Stimulated activated naive CD8-positive, alpha-beta T cell treated with anti-CD3 and anti-CD28 coated beads, Interleukin-15, Interleukin-2, amounts not matched to agents 100 ng/mL and 50 ng/mL, for 24 hours (primary cell): Measurements from ENCODE around the gene LMF1.
"Not testable (repeated sequence)": the region's sequence is repeated elsewhere in the genome, so short reads cannot be mapped to it uniquely, and the experiment has no call there.

Experiments
- H3K27ac Mint-ChIP-seq: one replicate; pipeline ENCODE4 v1.8.0; 2021; ENCODE audit warnings: mild to moderate bottlenecking, mixed read lengths
- H3K27me3 Mint-ChIP-seq: one replicate; pipeline ENCODE4 v1.8.0; 2021; ENCODE audit warnings: mixed read lengths
- H3K36me3 Mint-ChIP-seq: one replicate; pipeline ENCODE4 v1.8.0; 2021; ENCODE audit warnings: low read depth, mixed read lengths
- H3K4me1 Mint-ChIP-seq: one replicate; pipeline ENCODE4 v1.8.0; 2021; ENCODE audit warnings: low read depth, mixed read lengths
- H3K4me3 Mint-ChIP-seq: one replicate; pipeline ENCODE4 v1.8.0; 2021; ENCODE audit warnings: mild to moderate bottlenecking, mixed read lengths
- H3K9me3 Mint-ChIP-seq: one replicate; pipeline ENCODE4 v1.8.0; 2021; ENCODE audit warnings: mixed read lengths

The LMF1 gene

GRCh38 chr16:893360-893759 is 77.4 kb downstream of the LMF1 start:
- H3K27ac Mint-ChIP-seq = no peak overlapping the region
- H3K36me3 Mint-ChIP-seq = no peaks in the 10 kb centered on the region
- H3K9me3 Mint-ChIP-seq = no peaks in the 10 kb centered on the region
- H3K4me1 Mint-ChIP-seq = no peaks in the 10 kb centered on the region
- H3K4me3 Mint-ChIP-seq = no peak overlapping the region
- H3K27me3 Mint-ChIP-seq = no peaks in the 10 kb centered on the region

DNA sequence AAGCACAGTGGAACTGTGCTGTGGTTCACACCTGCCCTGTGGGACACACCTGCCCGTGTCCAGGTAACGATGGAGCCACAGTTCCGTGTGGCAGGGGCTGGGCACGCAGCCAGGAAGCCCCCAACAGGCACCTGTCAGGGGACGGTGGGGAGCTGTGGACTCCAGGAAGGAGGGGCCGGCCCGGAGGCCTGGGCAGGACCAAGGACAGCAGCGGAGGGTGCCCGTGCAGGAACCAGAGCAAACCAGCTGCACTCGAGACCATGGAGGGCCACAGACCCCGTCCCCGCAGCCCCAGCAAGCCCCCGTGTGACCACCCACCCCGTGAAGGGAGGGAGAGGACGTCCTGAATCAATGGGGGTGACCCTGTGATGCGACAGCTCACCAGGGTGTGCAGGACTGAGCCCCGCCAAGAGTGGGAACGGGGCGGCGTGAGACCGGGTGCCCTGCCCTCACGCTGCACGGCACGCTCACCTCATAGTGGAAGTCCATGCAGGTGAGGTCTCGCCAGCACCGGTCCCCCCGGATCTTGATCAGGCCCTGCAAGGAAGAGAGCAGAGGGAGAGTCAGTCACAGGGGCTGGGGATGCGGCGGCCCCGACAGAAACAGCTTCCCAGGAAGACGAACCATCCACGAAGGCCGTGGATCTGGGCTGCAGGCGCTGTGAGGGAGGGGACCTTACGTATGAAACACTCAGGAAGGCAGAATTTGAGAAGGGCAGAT is 78.1 kb downstream of the LMF1 start:
- Mint-ChIP-seq H3K4me1 (no peaks in the 10 kb centered on the region), H3K4me3 (no peak overlapping the region), H3K36me3 (no peaks in the 10 kb centered on the region), H3K27ac (no peak overlapping the region), H3K9me3 (no peaks in the 10 kb centered on the region), H3K27me3 (no peaks in the 10 kb centered on the region)

DNA sequence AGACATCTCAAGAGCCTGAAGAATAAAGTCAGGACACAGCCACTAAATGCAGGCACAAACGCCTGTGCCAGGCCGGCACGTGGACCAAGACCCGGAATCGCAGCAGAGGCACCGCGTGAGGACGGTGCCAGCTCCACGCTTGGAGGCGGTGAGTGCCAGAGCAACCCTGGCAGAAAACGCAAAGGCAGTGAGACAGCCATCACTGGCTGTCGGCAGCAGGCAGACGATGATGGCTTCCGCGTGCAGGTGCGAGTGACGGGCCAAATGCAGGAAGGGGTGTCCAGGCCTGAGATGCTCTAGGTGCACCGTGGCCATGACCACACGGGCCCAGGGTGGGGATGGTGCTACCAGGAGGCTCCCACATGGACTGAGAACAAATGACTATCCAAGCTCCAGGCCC is 78.8 kb downstream of the LMF1 start:
- no peaks in the 10 kb centered on the region for H3K4me1 Mint-ChIP-seq
- H3K9me3 Mint-ChIP-seq = no peaks in the 10 kb centered on the region
- no peak overlapping the region for H3K4me3 Mint-ChIP-seq
- H3K27me3 Mint-ChIP-seq = no peaks in the 10 kb centered on the region
- H3K36me3 Mint-ChIP-seq = no peaks in the 10 kb centered on the region
- H3K27ac Mint-ChIP-seq = no peak overlapping the region

DNA sequence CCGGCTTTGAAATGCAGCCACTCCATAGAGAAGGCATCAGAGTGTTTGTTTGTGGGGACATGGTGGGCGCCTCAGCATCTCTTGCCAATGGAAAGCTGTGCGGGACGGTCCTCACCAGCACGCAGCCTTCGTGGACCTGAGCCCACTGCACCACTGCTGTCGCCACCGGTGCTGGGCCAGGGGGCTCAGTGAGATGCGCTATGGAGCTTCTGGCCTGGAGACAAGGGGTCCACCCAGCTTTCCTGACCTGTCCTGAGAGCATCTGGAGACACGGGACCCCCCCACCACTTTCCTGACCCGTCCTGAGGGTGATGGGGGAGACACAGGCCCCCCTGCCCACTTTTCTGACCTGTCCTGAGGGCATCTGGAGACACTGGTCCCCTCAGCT is 79.4 kb downstream of the LMF1 start:
- no peaks in the 10 kb centered on the region for H3K4me1 Mint-ChIP-seq
- H3K9me3 Mint-ChIP-seq = no peaks in the 10 kb centered on the region
- no peak overlapping the region for H3K27ac Mint-ChIP-seq
- no peak overlapping the region for H3K4me3 Mint-ChIP-seq
- H3K27me3 Mint-ChIP-seq = no peaks in the 10 kb centered on the region
- H3K36me3 Mint-ChIP-seq = no peaks in the 10 kb centered on the region

DNA sequence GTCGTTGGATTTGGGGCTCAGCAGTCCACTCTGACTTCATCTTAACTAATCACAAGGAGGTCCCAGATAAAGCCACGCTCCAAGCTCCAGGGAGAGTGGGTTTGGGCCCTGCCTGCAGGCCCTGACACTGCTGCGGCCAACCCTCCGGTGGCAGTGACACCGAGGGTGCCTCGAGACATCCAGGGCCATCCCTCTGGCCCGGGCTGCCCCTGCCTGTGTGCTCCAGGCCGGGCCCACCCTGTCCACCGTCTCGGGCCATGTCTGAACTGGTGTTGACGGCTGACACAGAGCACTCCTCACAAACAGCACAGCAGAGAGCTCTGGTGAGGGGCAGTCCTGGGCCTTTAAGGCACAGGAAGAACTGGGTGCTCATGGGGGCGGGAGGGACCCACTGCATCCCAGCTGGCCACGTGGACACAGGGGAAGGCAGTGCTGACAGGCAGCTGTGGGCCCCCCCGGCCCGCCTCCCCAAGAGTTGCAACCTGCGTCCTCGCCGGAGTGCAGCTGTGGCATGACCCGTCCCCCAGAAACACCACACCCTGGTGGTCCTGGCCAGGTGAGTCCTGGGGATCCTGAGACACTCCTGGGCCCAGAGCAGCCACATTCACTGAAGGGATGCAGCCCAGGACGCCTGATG is 80.0 kb downstream of the LMF1 start:
- Mint-ChIP-seq H3K4me1 (no peaks in the 10 kb centered on the region), H3K36me3 (no peaks in the 10 kb centered on the region), H3K9me3 (no peaks in the 10 kb centered on the region), H3K4me3 (no peak overlapping the region), H3K27me3 (no peaks in the 10 kb centered on the region), H3K27ac (no peak overlapping the region)

DNA sequence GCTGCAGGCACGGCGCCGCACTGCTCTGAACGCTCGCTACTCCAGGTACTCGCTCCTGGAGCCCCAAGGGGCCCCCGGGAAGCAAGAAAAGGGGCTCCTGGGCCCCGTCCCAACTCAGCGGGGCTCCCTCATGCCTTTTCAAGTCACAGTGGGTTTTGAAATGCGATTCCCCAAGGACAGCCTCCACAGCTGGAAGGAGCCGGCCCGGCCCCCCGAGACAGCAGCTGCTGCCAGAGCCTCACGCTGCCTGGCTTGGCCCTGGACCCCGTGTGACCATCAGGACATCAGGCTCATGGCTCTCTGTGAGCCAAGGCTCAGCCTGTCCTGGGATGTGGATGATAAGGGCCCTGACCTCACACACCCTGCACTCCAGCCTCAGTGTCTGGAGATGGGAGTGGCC is 80.6 kb downstream of the LMF1 start:
- Mint-ChIP-seq H3K4me3 (no peak overlapping the region), H3K36me3 (no peaks in the 10 kb centered on the region), H3K9me3 (no peaks in the 10 kb centered on the region), H3K27ac (no peak overlapping the region), H3K4me1 (no peaks in the 10 kb centered on the region), H3K27me3 (no peaks in the 10 kb centered on the region)

DNA sequence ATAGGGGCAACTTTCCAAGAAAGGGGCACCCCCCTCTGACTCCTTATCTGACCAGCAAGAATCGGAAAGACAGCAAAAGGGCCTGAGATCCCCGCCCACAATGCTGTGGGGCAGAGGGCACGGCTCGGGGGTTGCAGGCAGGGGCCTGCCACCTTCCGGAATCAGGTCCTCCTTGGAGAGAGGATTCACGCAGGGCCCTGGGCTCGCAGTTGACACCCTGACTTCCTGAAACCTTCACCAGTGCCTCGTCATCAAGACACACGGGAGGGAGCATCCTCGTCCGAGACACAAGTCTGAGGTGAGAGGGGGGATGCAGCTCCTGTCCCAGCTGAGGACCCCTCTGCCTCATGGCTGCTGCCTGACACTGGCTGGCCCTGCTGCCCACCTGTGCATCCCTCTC is 81.2 kb downstream of the LMF1 start:
- Mint-ChIP-seq H3K36me3 (no peaks in the 10 kb centered on the region), H3K4me1 (no peaks in the 10 kb centered on the region), H3K4me3 (no peak overlapping the region), H3K27ac (no peak overlapping the region), H3K27me3 (no peaks in the 10 kb centered on the region), H3K9me3 (no peaks in the 10 kb centered on the region)

DNA sequence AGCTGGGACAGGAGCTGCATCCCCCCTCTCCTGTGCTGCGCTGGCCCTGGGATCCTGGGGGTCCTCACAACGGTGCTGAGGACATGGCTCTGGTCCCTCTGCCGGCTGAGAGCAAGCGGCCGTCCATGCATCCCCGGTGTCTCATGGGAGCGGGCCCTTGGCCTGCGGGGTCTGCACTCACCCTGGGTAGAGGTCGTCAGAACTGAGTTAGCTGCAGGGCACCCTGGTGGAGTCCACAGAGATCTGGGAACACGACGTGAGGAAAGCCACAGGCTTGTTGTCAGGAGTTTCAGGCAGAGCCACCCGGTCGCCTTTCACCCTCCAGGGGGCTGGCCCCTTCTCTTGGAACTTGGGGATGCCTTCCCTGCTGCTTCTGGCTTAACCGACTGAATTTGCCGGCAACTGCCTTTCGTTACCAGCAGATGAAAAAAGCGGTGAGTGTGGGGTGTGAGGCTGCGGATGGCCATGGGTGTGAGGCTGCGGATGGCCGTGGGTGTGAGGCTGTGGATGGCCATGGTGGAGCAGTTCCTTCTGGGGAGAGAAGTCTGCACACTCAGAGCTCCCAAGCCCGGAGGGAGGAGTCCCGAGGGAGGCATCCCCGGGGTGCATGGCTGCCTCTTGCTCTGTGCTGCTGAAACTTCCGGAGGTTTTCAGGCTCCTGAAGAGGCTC is 81.7 kb downstream of the LMF1 start:
- Mint-ChIP-seq H3K27me3 (no peaks in the 10 kb centered on the region), H3K27ac (no peak overlapping the region), H3K4me3 (no peak overlapping the region), H3K36me3 (no peaks in the 10 kb centered on the region), H3K9me3 (no peaks in the 10 kb centered on the region), H3K4me1 (no peaks in the 10 kb centered on the region)

DNA sequence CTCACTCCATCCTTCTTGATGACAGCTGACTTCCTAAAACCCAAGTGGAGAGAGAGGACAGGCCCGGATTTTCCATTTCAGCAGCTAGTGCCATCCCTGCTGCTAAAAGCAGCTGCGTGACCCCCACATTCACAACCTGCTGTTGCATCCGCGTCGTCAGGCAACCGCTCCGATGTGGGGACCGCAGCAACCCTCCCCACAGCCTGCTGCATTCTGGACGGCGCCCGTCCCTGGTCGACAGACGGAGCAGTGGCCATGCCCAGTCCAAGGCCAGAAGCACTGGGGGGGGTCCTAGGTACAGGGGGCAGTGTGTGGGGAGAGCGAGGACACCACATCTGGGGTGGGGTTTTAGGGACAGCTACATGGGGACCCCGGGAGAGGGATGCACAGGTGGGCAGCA is 82.3 kb downstream of the LMF1 start:
- not testable (repeated sequence) for H3K27ac Mint-ChIP-seq, H3K9me3 Mint-ChIP-seq, H3K4me1 Mint-ChIP-seq, H3K27me3 Mint-ChIP-seq, H3K36me3 Mint-ChIP-seq, H3K4me3 Mint-ChIP-seq

- H3K4me3 Mint-ChIP-seq = no peak overlapping the region
- no peaks in the 10 kb centered on the region for H3K9me3 Mint-ChIP-seq
- H3K4me1 Mint-ChIP-seq = no peaks in the 10 kb centered on the region
- no peaks in the 10 kb centered on the region for H3K36me3 Mint-ChIP-seq
- H3K27ac Mint-ChIP-seq = no peak overlapping the region
- H3K27me3 Mint-ChIP-seq = no peaks in the 10 kb centered on the region
These were observed 82.9 kb downstream of the LMF1 start for GRCh38 chr16:887846-888245.

DNA sequence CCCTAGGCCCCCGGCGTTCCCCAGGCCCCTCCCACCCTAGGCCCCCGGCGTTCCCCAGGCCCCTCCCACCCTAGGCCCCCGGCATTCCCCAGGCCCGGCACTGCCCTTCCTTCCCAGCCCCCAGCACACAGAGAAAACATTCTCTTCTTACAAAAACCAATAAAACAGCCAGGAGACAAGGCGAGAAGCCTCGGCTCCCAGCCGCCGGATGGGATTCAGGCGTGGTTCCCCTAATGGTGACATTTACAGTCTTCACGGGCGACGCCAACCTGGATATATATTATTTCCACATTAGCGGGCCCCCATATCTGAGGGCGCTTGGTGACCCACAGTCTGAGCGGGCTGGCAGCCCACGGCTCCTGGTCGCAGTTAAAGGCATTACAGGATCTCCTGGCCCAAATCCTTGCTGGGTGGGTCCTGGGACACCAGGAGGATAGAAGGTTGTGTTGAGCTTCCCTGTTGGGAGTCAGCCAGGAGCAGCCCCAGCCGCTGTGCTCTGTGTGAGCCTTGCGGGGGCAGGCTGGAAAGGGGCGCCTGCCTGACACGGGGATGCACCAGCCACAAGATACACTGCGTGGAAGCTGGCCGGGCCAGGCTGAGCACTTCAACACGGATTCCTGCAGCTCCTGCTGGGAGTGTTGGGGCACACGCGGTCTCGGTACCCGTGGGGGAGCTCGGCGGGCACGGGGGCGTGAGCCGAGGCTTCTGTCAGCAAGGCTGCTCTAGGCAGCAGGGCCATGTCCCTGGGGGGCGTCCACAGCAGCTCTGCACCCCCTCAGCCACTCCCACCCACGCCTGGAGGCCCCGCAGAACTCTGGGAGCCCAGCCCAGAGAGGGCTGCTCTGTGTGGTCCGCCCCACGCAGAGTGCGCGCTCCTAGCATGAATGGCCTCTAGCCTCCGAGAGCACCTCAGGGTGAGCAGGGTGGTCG is 83.7 kb downstream of the LMF1 start:
- Mint-ChIP-seq H3K27ac (no peak overlapping the region), H3K4me3 (no peak overlapping the region), H3K4me1 (no peaks in the 10 kb centered on the region), H3K36me3 (no peaks in the 10 kb centered on the region), H3K27me3 (no peaks in the 10 kb centered on the region), H3K9me3 (no peaks in the 10 kb centered on the region)

DNA sequence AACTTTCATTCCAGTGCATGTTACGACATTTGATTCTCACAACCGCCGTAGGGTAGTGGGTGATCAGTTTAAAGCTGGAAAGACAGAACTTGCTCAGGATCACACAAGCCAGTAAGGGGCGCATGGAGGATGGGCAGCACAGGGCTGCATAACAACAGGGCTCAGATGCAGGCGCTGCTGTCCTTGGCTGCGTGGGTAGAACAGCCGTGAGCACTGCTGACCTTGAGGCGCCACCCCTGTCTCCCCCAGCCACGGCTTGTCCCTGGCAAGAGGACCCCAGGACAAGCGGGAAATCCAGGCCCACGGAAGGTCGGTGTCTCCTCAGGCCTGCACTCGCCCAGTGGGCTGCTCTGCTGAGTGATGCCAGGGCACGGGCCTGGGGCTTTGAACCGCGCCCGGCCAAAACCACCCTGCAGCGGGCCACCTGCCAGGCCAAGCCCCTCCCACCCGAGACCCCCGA is 84.7 kb downstream of the LMF1 start:
- Mint-ChIP-seq H3K27ac (no peak overlapping the region), H3K36me3 (no peaks in the 10 kb centered on the region), H3K9me3 (no peaks in the 10 kb centered on the region), H3K27me3 (no peaks in the 10 kb centered on the region), H3K4me3 (no peak overlapping the region), H3K4me1 (no peaks in the 10 kb centered on the region)

GRCh38 chr16:885391-885790 is 85.4 kb downstream of the LMF1 start:
- Mint-ChIP-seq H3K4me3 (no peak overlapping the region), H3K27me3 (no peaks in the 10 kb centered on the region), H3K4me1 (no peaks in the 10 kb centered on the region), H3K27ac (no peak overlapping the region), H3K36me3 (no peaks in the 10 kb centered on the region), H3K9me3 (no peaks in the 10 kb centered on the region)

DNA sequence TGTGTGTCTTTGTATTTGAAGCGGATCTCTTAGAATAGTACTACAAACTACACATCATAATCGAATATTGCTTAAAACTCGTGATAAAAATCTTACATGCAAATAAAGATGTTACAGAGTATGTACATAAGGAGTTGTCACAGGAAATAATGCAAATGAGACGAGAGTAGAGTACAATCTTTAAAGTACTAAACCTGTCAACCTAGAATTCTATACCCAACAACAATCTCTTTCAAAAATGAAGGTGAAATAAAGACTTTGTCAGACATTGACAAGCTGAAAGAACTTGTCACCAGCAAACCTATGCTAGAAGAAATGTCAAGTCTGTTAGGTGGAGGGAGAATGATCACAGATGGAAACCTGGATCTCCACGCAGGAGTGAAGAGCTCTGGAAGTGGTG is 86.6 kb downstream of the LMF1 start:
- no peaks in the 10 kb centered on the region for H3K9me3 Mint-ChIP-seq
- H3K4me3 Mint-ChIP-seq = no peak overlapping the region
- H3K27ac Mint-ChIP-seq = no peak overlapping the region
- no peaks in the 10 kb centered on the region for H3K4me1 Mint-ChIP-seq
- no peaks in the 10 kb centered on the region for H3K27me3 Mint-ChIP-seq
- H3K36me3 Mint-ChIP-seq = no peaks in the 10 kb centered on the region

GRCh38 chr16:883781-884180 is 87.0 kb downstream of the LMF1 start:
- Mint-ChIP-seq H3K9me3 (no peaks in the 10 kb centered on the region), H3K27me3 (no peaks in the 10 kb centered on the region)

More at GRCh38 chr16:883781-884180, 87.0 kb downstream of the LMF1 start:
- Mint-ChIP-seq H3K4me1 (no peaks in the 10 kb centered on the region), H3K36me3 (no peaks in the 10 kb centered on the region), H3K27ac (no peak overlapping the region), H3K4me3 (no peak overlapping the region)
